Heart left ventricle (tissue), 16 donors: ENCODE data around the gene CLMN. TPM values are rescaled to one million over a fixed set of nuclear protein-coding genes. Genes with fewer than 3 reads are reported as not detected.
A peak's percentile ranks its signal among the peaks of the same experiment; 100 is the strongest.
"Not testable (repeated sequence)": the region's sequence is repeated elsewhere in the genome, so short reads cannot be mapped to it uniquely, and the experiment has no call there.

Experiments
- ATAC-seq, 4 donors: fragments of 200-7000 bp; cut with Tn5 transposase; one replicate each; pipeline ENCODE4 v1.9.1; 2020 to 2022; ENCODE audit warnings: moderate library complexity in 4 of 4, mild to moderate bottlenecking in 3 of 4, moderate number of reproducible peaks in 1 of 4
- DNase-seq, 5 donors: peaks; one replicate each; pipeline ENCODE4 v3.0.0-alpha.2; 2020
- H3K27ac ChIP-seq, 12 donors: fragments of 200-600 bp; sonication (generic) in 4 of 12; one replicate each; pipeline versions ENCODE4 v1.5.0 to v1.8.0; 2016 to 2022; ENCODE audit warnings: mild to moderate bottlenecking in 2 of 12
- H3K27me3 ChIP-seq, 9 donors: fragments of 200-600 bp; sonication (generic) in 2 of 9; one replicate each; pipeline versions ENCODE4 v1.5.1 to v1.8.0; 2016 to 2022; ENCODE audit warnings: mild to moderate bottlenecking in 3 of 9
- H3K36me3 ChIP-seq, 9 donors: fragments of 200-600 bp; sonication (generic) in 2 of 9; one replicate each; pipeline versions ENCODE4 v1.5.0 to v1.8.0; 2018 to 2022; ENCODE audit warnings: mild to moderate bottlenecking in 2 of 9
- H3K4me1 ChIP-seq, 12 donors: fragments of 200-600 bp; sonication (generic) in 4 of 12; one replicate each; pipeline versions ENCODE4 v1.5.0 to v1.8.0; 2016 to 2022; ENCODE audit warnings: mild to moderate bottlenecking in 3 of 12
- H3K4me3 ChIP-seq, 12 donors: fragments of 200-600 bp; sonication (generic) in 4 of 12; one replicate each; pipeline versions ENCODE4 v1.5.0 to v1.8.0; 2017 to 2022; ENCODE audit warnings: mild to moderate bottlenecking in 9 of 12, moderate library complexity in 4 of 12
- H3K9me3 ChIP-seq, 12 donors: fragments of 200-600 bp; sonication (generic) in 4 of 12; one replicate each; pipeline versions ENCODE4 v1.5.0 to v1.8.0; 2016 to 2022; ENCODE audit warnings: mild to moderate bottlenecking in 1 of 12
- CTCF ChIP-seq, 12 donors: fragments of 200-600 bp; sonication (generic) in 4 of 12; IDR thresholded peaks; one replicate each; pipeline versions ENCODE4 v1.5.0 to v1.8.0; 2018 to 2022; ENCODE audit warnings: antibody characterized with exemption in 12 of 12, mild to moderate bottlenecking in 5 of 12
- POLR2A ChIP-seq, 2 donors: fragments of 450-650 bp; IDR thresholded peaks; one replicate each; pipeline ENCODE4 v1.6.1; 2017; ENCODE audit warnings: antibody characterized with exemption in 2 of 2, mild to moderate bottlenecking in 2 of 2, moderate library complexity in 2 of 2
- WGBS, 4 donors: extraction: QIAGEN DNeasy Blood & Tissue Kit in 2 of 4; methylation state at CpG; one replicate each; pipeline versions ENCODE4 v1.1.5 to v1.1.7; 2013 to 2018; 5-methylcytosine and 5-hydroxymethylcytosine counted together
- intact Hi-C, 10 donors: fragments of 100-400 bp; cut with DNase I; formaldehyde crosslinking; loops; one replicate each; pipeline versions ENCODE4 v1.11.1 to v1.14.2; 2022
- polyA plus RNA-seq, 2 donors: library from polyadenylated mRNA; stranded (reverse); fragments of 200-250 nt; gene quantifications; one replicate each; pipeline ENCODE4 v1.2.3, GENCODE V29; 2013
- total RNA-seq, 9 donors: library from RNA; depleted of rRNA in 2 of 9; stranded (reverse); fragments of >200 nt in 2 of 9; fragmentation: NEBNext Ultra II Directional in 3 of 9; extraction: Animal tissue kit (Norgen Biotek cat#: 25700) in 3 of 9; gene quantifications; one replicate each; pipeline versions ENCODE4 v1.1.0 to v1.2.4, GENCODE V29; 2016 to 2023
- donor health status: ischemic (EF 13 %, LVEDD 7.1; RV severe dilation, severe dysfunction).
- donor health status: healthy with polysubstance abuse.
- donor health status: DM: no; HTN: yes; CAD: no.
- donor health status: DM: no; HTN: no; CAD: no.
- donor health status: ischemic (EF 25% LVEDD 6.9; RV normal size, moderate dysfunction).
- donor health status: ischemic (EF 25% LVEDD 5.7; RV mildly dilated, moderate dysfunction).
- donor health status: healthy.
- donor health status: DM: yes; HTN: yes; CAD: no.
- donor health status: ischemic (EF 35%, LVEDD 5.7; RV mildly dilated, moderate dysfunction).
- donor health status: nonischemic (EF 11% LVEDD 7.7; RV severe dilation, severe dysfunction).
- donor health status: DM: yes; HTN: yes; CAD: no.
- donor health status: PGD.
- donor health status: ischemic (EF 29% LVEDD 5.4; RV normal size, mild dysfunction).
- donor health status: nonischemic (EF 23%, LVEDD 6.1; RV moderate dilation, normal function).

CLMN gene
- total and polyA plus RNA-seq, 11 donors, result 3.1 to 10.2 (median 6.7) TPM

- ATAC-seq (no peak), DNase-seq (no peak)
- Histone ChIP-seq H3K4me1 (no peaks in the 10 kb centered on the region), H3K27ac (no peak overlapping the region), H3K27me3 (peaks cover 0 to 27% (median 0%) of the 10 kb centered on the region in 9 donors), H3K36me3 (peaks cover 0 to 64% (median 16%) of the 10 kb centered on the region in 9 donors), H3K9me3 (peaks cover 0 to 23% (median 9%) of the 10 kb centered on the region in 12 donors), H3K4me3 (no peak overlapping the region)
- WGBS, 4 donors, result 89 to 96% (median 95%) methylated on average over 2 of the region's 2 CpGs
- no peak for TF ChIP-seq CTCF (IDR thresholded peaks at IDR 0.05)
- no peak for TF ChIP-seq POLR2A (IDR thresholded peaks at IDR 0.05)
- intact Hi-C loops, result no loop called here
These were observed 113.2 kb downstream of the CLMN start for GRCh38 chr14:95206534-95206933.

- H3K27ac ChIP-seq, result no peak overlapping the region
- no peak overlapping the region for H3K4me3 ChIP-seq
- H3K36me3 ChIP-seq, result peaks cover 0 to 60% (median 16%) of the 10 kb centered on the region in 9 donors
- H3K4me1 ChIP-seq, result peaks cover 0 to 7% (median 0%) of the 10 kb centered on the region in 12 donors
- no peak for TF ChIP-seq CTCF (IDR thresholded peaks at IDR 0.05)
- no peak for TF ChIP-seq POLR2A (IDR thresholded peaks at IDR 0.05)
- H3K27me3 ChIP-seq, result peaks cover 0 to 24% (median 0%) of the 10 kb centered on the region in 9 donors
- 85 to 94% (median 90%) methylated on average over 2 of the region's 2 CpGs for WGBS, 4 donors
- H3K9me3 ChIP-seq, result peaks cover 0 to 23% (median 9%) of the 10 kb centered on the region in 12 donors
- ATAC-seq (no peak), DNase-seq (no peak)
- intact Hi-C loops, result loop anchor here in 1 of 10 donors (5.0 kb wide), 1 partner anchor 377 kb away; no protein-coding TSS in a partner anchor
These were observed 115.0 kb downstream of the CLMN start for GRCh38 chr14:95204705-95205104.

GRCh38 chr14:95201745-95202144, 118.0 kb downstream of the CLMN start:
- not testable (repeated sequence) for DNase-seq, H3K27ac ChIP-seq, H3K4me1 ChIP-seq, ATAC-seq, H3K4me3 ChIP-seq
- H3K9me3 ChIP-seq, result peaks cover 0 to 23% (median 9%) of the 10 kb centered on the region in 12 donors
- intact Hi-C loops, result loop anchor here in 1 of 10 donors (5.0 kb wide), 1 partner anchor 374 kb away; no protein-coding TSS in a partner anchor
- H3K36me3 ChIP-seq, result peaks cover 0 to 40% (median 14%) of the 10 kb centered on the region in 9 donors
- WGBS, 4 donors, result 96 to 100% (median 96%) methylated on average over 2 of the region's 2 CpGs
- peaks cover 0 to 28% (median 4%) of the 10 kb centered on the region in 9 donors for H3K27me3 ChIP-seq

- Histone ChIP-seq H3K27ac (no peak overlapping the region), H3K4me1 (peaks cover 0 to 7% (median 0%) of the 10 kb centered on the region in 12 donors), H3K9me3 (peaks cover 0 to 17% (median 8%) of the 10 kb centered on the region in 12 donors), H3K4me3 (no peak overlapping the region), H3K36me3 (peaks cover 0 to 37% (median 14%) of the 10 kb centered on the region in 9 donors), H3K27me3 (peaks cover 0 to 31% (median 4%) of the 10 kb centered on the region in 9 donors)
- ATAC-seq (peak in 3 of 4 donors; percentile 73 to 91 (median 81)), DNase-seq (peak in 1 of 5 donors; percentile 64)
- 58 to 61% (median 61%) methylated on average over 7 of the region's 7 CpGs for WGBS, 4 donors
- intact Hi-C loops, result loop anchor here in 1 of 10 donors (5.0 kb wide), 1 partner anchor 373 kb away; no protein-coding TSS in a partner anchor
- TF ChIP-seq POLR2A (IDR thresholded peaks at IDR 0.05) (no peak), CTCF (IDR thresholded peaks at IDR 0.05) (no peak)
These were observed 119.3 kb downstream of the CLMN start for GRCh38 chr14:95200404-95200803.
